HG03378 (cell line): ENCODE measurements around the gene OR4C11.

ENCODE experiments used
- ATAC-seq: cut with Tn5 transposase; IDR thresholded peaks from one replicate; pipeline ENCODE4 v1.9.1; 2021; ENCODE audit warnings: mild to moderate bottlenecking, moderate library complexity; ENCODE audit not compliant: unreplicated experiment

OR4C11 gene

GRCh38 chr11:55607545-55607944, at the start of gene OR4C11:
Gene OR4C11, minus strand, starts transcription at chr11:55607645. Its CDS starts 3,272 bp downstream, at chr11:55604373.
- ATAC-seq, result no peak

GRCh38 chr11:55655096-55655495, 47.7 kb upstream of the OR4C11 start:
- no peak for ATAC-seq

- ATAC-seq, result no peak
Measured at GRCh38 chr11:55652560-55652959, 45.1 kb upstream of the OR4C11 start.

- ATAC-seq, result no peak
Measured at GRCh38 chr11:55648027-55648426, 40.6 kb upstream of the OR4C11 start, which contains the start of gene OR4S2. Gene OR4S2, plus strand, starts transcription at chr11:55648327. Its CDS starts 2,577 bp downstream, at chr11:55650904.

DNA sequence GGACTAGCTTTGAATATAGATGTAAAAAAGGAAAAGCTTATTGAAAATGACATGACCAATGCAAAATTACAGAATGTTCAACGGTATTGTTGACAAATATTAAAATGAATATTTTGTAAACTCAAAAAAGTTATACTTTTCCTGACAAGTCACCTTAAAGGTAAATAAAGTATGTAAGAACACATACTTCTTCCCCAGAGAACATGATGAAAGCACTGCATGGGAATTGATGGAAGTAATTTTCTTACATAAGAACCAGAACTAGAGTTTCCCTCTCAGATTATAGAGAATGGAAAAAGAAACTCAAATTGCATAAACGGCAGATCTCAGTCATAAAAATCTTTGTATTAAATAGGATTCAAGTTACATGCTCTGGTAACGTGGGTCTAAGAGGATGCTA, 27.4 kb upstream of the OR4C11 start, which contains the start of gene OR4P4:
TSS of gene OR4P4 (plus strand) at position 301 of the 400 bp plus-strand sequence.
- no peak for ATAC-seq

- ATAC-seq, result no peak
Measured at GRCh38 chr11:55624531-55624930, 17.1 kb upstream of the OR4C11 start.

GRCh38 chr11:55572548-55572947, 34.9 kb downstream of the OR4C11 start:
- ATAC-seq, result no peak

DNA sequence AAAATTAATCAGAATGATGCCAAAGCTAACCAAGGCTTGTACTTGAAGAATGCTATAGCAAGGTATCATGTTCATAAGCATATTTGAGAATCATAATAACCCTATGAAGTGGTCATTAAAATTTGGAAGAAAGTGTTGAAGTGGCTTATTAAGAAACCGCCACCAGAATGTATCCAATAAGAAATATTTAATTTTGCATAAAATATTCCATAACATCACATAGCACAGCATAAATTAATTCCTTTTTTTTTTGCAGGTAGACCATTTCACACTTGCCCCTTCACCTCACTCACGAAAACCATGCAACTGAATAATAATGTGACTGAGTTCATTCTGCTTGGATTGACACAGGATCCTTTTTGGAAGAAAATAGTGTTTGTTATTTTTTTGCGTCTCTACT, 35.6 kb downstream of the OR4C11 start, which contains the start of gene OR4C16:
TSS of gene OR4C16 (plus strand) at position 301 of the 400 bp plus-strand sequence. CDS start at position 301, 0 bp downstream.
- no peak for ATAC-seq

GRCh38 chr11:55554169-55554568, 53.3 kb downstream of the OR4C11 start, which contains the start of gene OR4C15:
Gene OR4C15, plus strand, starts transcription at chr11:55554469. Its CDS starts 0 bp downstream, at chr11:55554469.
- no peak for ATAC-seq
